EL (cell line): Measurements from ENCODE around the gene NRDC.
A peak's percentile ranks its signal among the peaks of the same experiment; 100 is the strongest.

Experiments
- DNase-seq: peaks from one replicate; pipeline ENCODE4 v3.0.0-alpha.2; 2016

Gene NRDC

GRCh38 chr1:51754666-51755065 is 123.9 kb downstream of the NRDC start:
- no peak for DNase-seq

- no peak for DNase-seq
Observed at GRCh38 chr1:51753969-51754368, 124.6 kb downstream of the NRDC start.

GRCh38 chr1:51752073-51752948 is 126.2 kb downstream of the NRDC start:
- DNase-seq, result no peak

- DNase-seq, result peak; percentile 33
Observed at GRCh38 chr1:51750729-51751128, 127.8 kb downstream of the NRDC start.

- peak; percentile 33 for DNase-seq
Observed at GRCh38 chr1:51750218-51750617, 128.3 kb downstream of the NRDC start.

- no peak for DNase-seq
Observed at GRCh38 chr1:51749151-51749550, 129.4 kb downstream of the NRDC start.

GRCh38 chr1:51745304-51745570 is 133.3 kb downstream of the NRDC start:
- DNase-seq, result no peak

- DNase-seq, result no peak
Observed at GRCh38 chr1:51744506-51745303, 133.8 kb downstream of the NRDC start.

GRCh38 chr1:51741121-51741681 is 137.3 kb downstream of the NRDC start:
- no peak for DNase-seq

- DNase-seq, result no peak
Observed at GRCh38 chr1:51740652-51741051, 137.9 kb downstream of the NRDC start.
